NCI-H2107 (cell line): ENCODE results near the gene ZNF367.

Experiments
- DNase-seq: peaks from one replicate; lab custom pipeline; 2025; lab: John Stamatoyannopoulos, UW

ZNF367 gene

GRCh38 chr9:96436456-96437126 lies 18.4 kb upstream of the ZNF367 start:
- no peak for DNase-seq

- DNase-seq = no peak
Observed at GRCh38 chr9:96436063-96436455, 17.9 kb upstream of the ZNF367 start.

- no peak for DNase-seq
Observed at GRCh38 chr9:96435345-96435744, 17.2 kb upstream of the ZNF367 start.

- no peak for DNase-seq
Observed at GRCh38 chr9:96430377-96430776, 12.2 kb upstream of the ZNF367 start.

GRCh38 chr9:96429732-96430131 lies 11.6 kb upstream of the ZNF367 start:
- no peak for DNase-seq

GRCh38 chr9:96425500-96426169 lies 7.5 kb upstream of the ZNF367 start:
- no peak for DNase-seq

GRCh38 chr9:96423985-96424336 lies 5.8 kb upstream of the ZNF367 start:
- DNase-seq = no peak

GRCh38 chr9:96423322-96423984 lies 5.3 kb upstream of the ZNF367 start:
- no peak for DNase-seq

- no peak for DNase-seq
Observed at GRCh38 chr9:96420468-96421219, 2.5 kb upstream of the ZNF367 start.

GRCh38 chr9:96419691-96419969 lies 1.5 kb upstream of the ZNF367 start:
- no peak for DNase-seq

GRCh38 chr9:96418920-96419690 lies 935 bp upstream of the ZNF367 start:
- DNase-seq = peak; percentile 10

GRCh38 chr9:96417661-96418082 lies 498 bp downstream of the ZNF367 start:
- no peak for DNase-seq

GRCh38 chr9:96417051-96417586 lies 1.1 kb downstream of the ZNF367 start:
- DNase-seq = peak; percentile 66

- DNase-seq = peak; percentile 10
Observed at GRCh38 chr9:96413302-96414221, 4.6 kb downstream of the ZNF367 start.

GRCh38 chr9:96412174-96412913 lies 5.8 kb downstream of the ZNF367 start:
- DNase-seq = no peak

- DNase-seq = no peak
Observed at GRCh38 chr9:96411129-96411838, 6.9 kb downstream of the ZNF367 start.

- DNase-seq = no peak
Observed at GRCh38 chr9:96408409-96409280, 9.5 kb downstream of the ZNF367 start.
